ENCODE results near the gene CTNNA2.
A peak's percentile ranks its signal among the peaks of the same experiment; 100 is the strongest.

Gene CTNNA2

GRCh38 chr2:80517316-80517715 lies 1004.5 kb downstream of the CTNNA2 start:
- DNase-seq, result peak; percentile 6
- no peaks in the 10 kb centered on the region for H3K9me3 ChIP-seq
- no peak overlapping the region for H3K4me3 ChIP-seq (ENCODE audit: low read depth, low read length)
- no peaks in the 10 kb centered on the region; the same call in 1 of the 2 replicates for H3K4me1 ChIP-seq
- no peaks in the 10 kb centered on the region for H3K36me3 ChIP-seq
- TF ChIP-seq, protein P1, sequence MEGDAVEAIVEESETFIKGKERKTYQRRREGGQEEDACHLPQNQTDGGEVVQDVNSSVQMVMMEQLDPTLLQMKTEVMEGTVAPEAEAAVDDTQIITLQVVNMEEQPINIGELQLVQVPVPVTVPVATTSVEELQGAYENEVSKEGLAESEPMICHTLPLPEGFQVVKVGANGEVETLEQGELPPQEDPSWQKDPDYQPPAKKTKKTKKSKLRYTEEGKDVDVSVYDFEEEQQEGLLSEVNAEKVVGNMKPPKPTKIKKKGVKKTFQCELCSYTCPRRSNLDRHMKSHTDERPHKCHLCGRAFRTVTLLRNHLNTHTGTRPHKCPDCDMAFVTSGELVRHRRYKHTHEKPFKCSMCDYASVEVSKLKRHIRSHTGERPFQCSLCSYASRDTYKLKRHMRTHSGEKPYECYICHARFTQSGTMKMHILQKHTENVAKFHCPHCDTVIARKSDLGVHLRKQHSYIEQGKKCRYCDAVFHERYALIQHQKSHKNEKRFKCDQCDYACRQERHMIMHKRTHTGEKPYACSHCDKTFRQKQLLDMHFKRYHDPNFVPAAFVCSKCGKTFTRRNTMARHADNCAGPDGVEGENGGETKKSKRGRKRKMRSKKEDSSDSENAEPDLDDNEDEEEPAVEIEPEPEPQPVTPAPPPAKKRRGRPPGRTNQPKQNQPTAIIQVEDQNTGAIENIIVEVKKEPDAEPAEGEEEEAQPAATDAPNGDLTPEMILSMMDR (IDR thresholded peaks at IDR 0.05; ENCODE audit: low read depth, low read length), result no peak
- no peaks in the 10 kb centered on the region for H3K27me3 ChIP-seq

- TF ChIP-seq, protein P1 (IDR thresholded peaks at IDR 0.05; ENCODE audit: low read depth, low read length), result no peak
- no peaks in the 10 kb centered on the region; the same call in 1 of the 2 replicates for H3K4me1 ChIP-seq
- H3K9me3 ChIP-seq, result no peaks in the 10 kb centered on the region
- no peak for DNase-seq
- H3K4me3 ChIP-seq (ENCODE audit: low read depth, low read length), result no peak overlapping the region
- no peaks in the 10 kb centered on the region for H3K27me3 ChIP-seq
- no peaks in the 10 kb centered on the region for H3K36me3 ChIP-seq
Observed at GRCh38 chr2:80519121-80519643, 1006.3 kb downstream of the CTNNA2 start.

DNA sequence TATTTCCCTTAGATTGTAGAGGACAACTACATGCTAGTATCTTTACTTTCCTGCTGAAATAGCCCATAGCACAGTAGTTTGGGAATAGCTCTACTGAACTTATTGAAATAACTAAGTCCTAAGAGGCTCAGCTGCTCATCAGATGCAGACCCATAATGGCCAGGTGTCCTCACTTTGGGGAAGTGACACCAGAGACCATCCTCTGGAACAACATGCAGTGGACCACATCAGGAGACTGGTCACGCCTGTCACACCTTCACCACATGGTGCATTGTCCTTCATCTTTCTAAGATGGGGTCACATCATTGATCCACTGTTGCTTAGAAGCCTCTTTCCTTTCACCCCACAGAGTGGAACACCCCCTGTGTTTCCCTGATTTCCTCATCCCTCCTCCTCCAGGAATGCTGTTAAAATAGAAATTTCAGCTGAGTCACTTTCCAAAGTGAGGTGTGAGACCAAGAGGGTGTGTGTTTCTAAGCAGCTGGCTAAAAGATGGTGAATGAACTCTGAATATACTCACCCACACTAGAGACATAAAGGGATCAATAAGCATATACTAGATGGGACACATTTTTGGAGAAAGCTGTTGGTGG lies 1006.9 kb downstream of the CTNNA2 start:
- no peaks in the 10 kb centered on the region for H3K27me3 ChIP-seq
- no peak overlapping the region for H3K4me3 ChIP-seq (ENCODE audit: low read depth, low read length)
- TF ChIP-seq, protein P1 (IDR thresholded peaks at IDR 0.05; ENCODE audit: low read depth, low read length), result no peak
- no peak for DNase-seq
- no peaks in the 10 kb centered on the region; the same call in 1 of the 2 replicates for H3K4me1 ChIP-seq
- no peaks in the 10 kb centered on the region for H3K9me3 ChIP-seq
- H3K36me3 ChIP-seq, result no peaks in the 10 kb centered on the region

- H3K4me1 ChIP-seq, result no peaks in the 10 kb centered on the region
- TF ChIP-seq, protein P1 (IDR thresholded peaks at IDR 0.05; ENCODE audit: low read depth, low read length), result no peak
- H3K36me3 ChIP-seq, result no peaks in the 10 kb centered on the region
- H3K4me3 ChIP-seq (ENCODE audit: low read depth, low read length), result no peak overlapping the region
- DNase-seq, result no peak
- H3K9me3 ChIP-seq, result no peaks in the 10 kb centered on the region
- H3K27me3 ChIP-seq, result no peaks in the 10 kb centered on the region
Observed at GRCh38 chr2:80525152-80525551, 1012.3 kb downstream of the CTNNA2 start.

GRCh38 chr2:80527119-80527518 lies 1014.3 kb downstream of the CTNNA2 start:
- H3K36me3 ChIP-seq, result no peaks in the 10 kb centered on the region

More at GRCh38 chr2:80527119-80527518, 1014.3 kb downstream of the CTNNA2 start:
- TF ChIP-seq, protein P1 (IDR thresholded peaks at IDR 0.05; ENCODE audit: low read depth, low read length), result no peak
- no peak overlapping the region for H3K4me3 ChIP-seq (ENCODE audit: low read depth, low read length)
- no peak for DNase-seq
- no peaks in the 10 kb centered on the region for H3K9me3 ChIP-seq
- no peaks in the 10 kb centered on the region for H3K27me3 ChIP-seq
- H3K4me1 ChIP-seq, result no peaks in the 10 kb centered on the region

Data from BE2C (cell line).